GM21737 (cell line): ENCODE measurements around the gene DDX39B.
"Not testable (repeated sequence)": the region's sequence is repeated elsewhere in the genome, so short reads cannot be mapped to it uniquely, and the experiment has no call there.

ENCODE experiments used
- ATAC-seq: cut with Tn5 transposase; IDR thresholded peaks from one replicate; pipeline ENCODE4 v1.9.1; 2021; ENCODE audit warnings: mild to moderate bottlenecking, moderate library complexity; ENCODE audit not compliant: unreplicated experiment

Gene DDX39B

GRCh38 chr6:31489086-31489485 lies 52.7 kb downstream of the DDX39B start:
- ATAC-seq, result no peak

DNA sequence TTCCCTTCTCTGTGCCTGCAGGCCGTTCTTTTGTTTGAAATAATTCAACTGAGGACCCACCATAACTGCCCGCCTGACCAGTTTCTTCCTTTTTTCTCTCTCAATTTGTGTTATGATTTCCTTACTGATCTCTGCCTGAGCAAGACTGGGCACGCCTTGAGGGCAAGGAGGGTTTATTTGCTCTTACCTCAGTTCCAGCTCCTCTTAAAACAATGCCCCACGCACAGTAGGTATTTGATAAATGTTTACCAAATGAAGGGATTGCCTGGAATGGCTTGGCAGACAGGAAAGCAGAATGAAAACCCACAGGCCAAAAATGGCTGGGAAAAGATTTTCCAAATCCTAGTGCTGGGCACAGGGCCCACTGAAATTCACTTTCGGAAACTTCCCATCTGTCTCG lies 54.1 kb downstream of the DDX39B start:
- not testable (repeated sequence) for ATAC-seq

GRCh38 chr6:31486065-31486837 lies 55.6 kb downstream of the DDX39B start:
- ATAC-seq, result not testable (repeated sequence)

- no peak for ATAC-seq
Observed at GRCh38 chr6:31485055-31485454, 56.7 kb downstream of the DDX39B start.

GRCh38 chr6:31483392-31483791 lies 58.4 kb downstream of the DDX39B start:
- ATAC-seq, result no peak

GRCh38 chr6:31480574-31480973 lies 61.2 kb downstream of the DDX39B start:
- ATAC-seq, result no peak
